Esophagus squamous epithelium (tissue), 4 donors: ENCODE data around the gene OR7D2.

Source experiments
- POLR2A ChIP-seq, 4 donors: fragments of 450-650 bp; IDR thresholded peaks; one replicate each; pipeline ENCODE4 v1.6.1; 2017; ENCODE audit warnings: antibody characterized with exemption in 4 of 4, mild to moderate bottlenecking in 4 of 4, moderate library complexity in 3 of 4
- TF ChIP-seq, protein P1 (sequence below), 6 experiments: fragments of 450-650 bp in 4 of 6; fragments of 200-600 bp in 2 of 6; sonication (generic) in 2 of 6; IDR thresholded peaks; one replicate each; pipeline ENCODE4 v1.5.1; 2016 to 2019; ENCODE audit warnings: antibody characterized with exemption in 6 of 6, mild to moderate bottlenecking in 4 of 6, moderate library complexity in 4 of 6

DNA sequence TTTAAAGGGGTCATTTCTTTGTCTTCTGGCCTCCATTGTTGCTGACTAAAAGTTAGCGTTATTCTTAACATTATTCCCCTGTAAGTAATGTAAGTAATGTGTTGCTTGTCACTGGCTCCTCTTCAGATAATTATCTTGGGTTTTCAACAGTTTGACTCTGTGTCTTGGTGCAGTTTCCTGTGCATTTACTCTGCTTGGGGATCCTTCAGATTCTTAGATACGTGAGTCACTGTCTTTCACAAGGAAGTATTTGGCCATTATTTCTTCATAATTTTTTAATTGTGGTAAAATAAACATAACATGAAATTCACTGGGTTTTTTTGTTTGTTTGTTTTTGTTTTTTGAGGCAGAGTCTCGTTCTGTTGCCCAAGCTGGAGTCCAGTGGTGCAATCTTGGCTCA is 13.5 kb upstream of the OR7D2 start:
- TF ChIP-seq, protein P1, sequence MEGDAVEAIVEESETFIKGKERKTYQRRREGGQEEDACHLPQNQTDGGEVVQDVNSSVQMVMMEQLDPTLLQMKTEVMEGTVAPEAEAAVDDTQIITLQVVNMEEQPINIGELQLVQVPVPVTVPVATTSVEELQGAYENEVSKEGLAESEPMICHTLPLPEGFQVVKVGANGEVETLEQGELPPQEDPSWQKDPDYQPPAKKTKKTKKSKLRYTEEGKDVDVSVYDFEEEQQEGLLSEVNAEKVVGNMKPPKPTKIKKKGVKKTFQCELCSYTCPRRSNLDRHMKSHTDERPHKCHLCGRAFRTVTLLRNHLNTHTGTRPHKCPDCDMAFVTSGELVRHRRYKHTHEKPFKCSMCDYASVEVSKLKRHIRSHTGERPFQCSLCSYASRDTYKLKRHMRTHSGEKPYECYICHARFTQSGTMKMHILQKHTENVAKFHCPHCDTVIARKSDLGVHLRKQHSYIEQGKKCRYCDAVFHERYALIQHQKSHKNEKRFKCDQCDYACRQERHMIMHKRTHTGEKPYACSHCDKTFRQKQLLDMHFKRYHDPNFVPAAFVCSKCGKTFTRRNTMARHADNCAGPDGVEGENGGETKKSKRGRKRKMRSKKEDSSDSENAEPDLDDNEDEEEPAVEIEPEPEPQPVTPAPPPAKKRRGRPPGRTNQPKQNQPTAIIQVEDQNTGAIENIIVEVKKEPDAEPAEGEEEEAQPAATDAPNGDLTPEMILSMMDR (IDR thresholded peaks at IDR 0.05) = no peak
- TF ChIP-seq POLR2A (IDR thresholded peaks at IDR 0.05) = no peak
